EH (cell line): ENCODE data around the gene LRG1.

Source experiments
- DNase-seq: peaks from one replicate; pipeline ENCODE4 v3.0.0-alpha.2; 2015; ENCODE audit warnings: low read depth

The LRG1 gene

GRCh38 chr19:4508698-4509097 lies 31.1 kb downstream of the LRG1 start:
- no peak for DNase-seq

GRCh38 chr19:4507804-4508203 lies 32.0 kb downstream of the LRG1 start:
- DNase-seq, result no peak

- DNase-seq, result no peak
These were observed 32.7 kb downstream of the LRG1 start for GRCh38 chr19:4507150-4507452.

GRCh38 chr19:4506449-4507149 lies 33.2 kb downstream of the LRG1 start:
- DNase-seq, result peak; percentile 71

- DNase-seq, result no peak
These were observed 34.0 kb downstream of the LRG1 start for GRCh38 chr19:4505570-4506448.

- DNase-seq, result no peak
These were observed 34.8 kb downstream of the LRG1 start for GRCh38 chr19:4504891-4505569.

- no peak for DNase-seq
These were observed 35.5 kb downstream of the LRG1 start for GRCh38 chr19:4504297-4504701.

- no peak for DNase-seq
These were observed 36.0 kb downstream of the LRG1 start for GRCh38 chr19:4503825-4504170.

GRCh38 chr19:4503132-4503824 lies 36.6 kb downstream of the LRG1 start:
- DNase-seq, result no peak

- no peak for DNase-seq
These were observed 37.3 kb downstream of the LRG1 start for GRCh38 chr19:4502282-4503131.

GRCh38 chr19:4501691-4502090 lies 38.1 kb downstream of the LRG1 start:
- no peak for DNase-seq

GRCh38 chr19:4500841-4501591 lies 38.8 kb downstream of the LRG1 start:
- no peak for DNase-seq

GRCh38 chr19:4499855-4500254 lies 40.0 kb downstream of the LRG1 start:
- no peak for DNase-seq

GRCh38 chr19:4499318-4499717 lies 40.5 kb downstream of the LRG1 start:
- no peak for DNase-seq

GRCh38 chr19:4498694-4499093 lies 41.1 kb downstream of the LRG1 start:
- DNase-seq, result no peak

GRCh38 chr19:4497770-4498389 lies 42.0 kb downstream of the LRG1 start:
- DNase-seq, result no peak

GRCh38 chr19:4496304-4496703 lies 43.5 kb downstream of the LRG1 start:
- no peak for DNase-seq

- no peak for DNase-seq
These were observed 44.4 kb downstream of the LRG1 start for GRCh38 chr19:4495471-4495870.

GRCh38 chr19:4494691-4495064 lies 45.2 kb downstream of the LRG1 start:
- DNase-seq, result no peak

- DNase-seq, result no peak
These were observed 45.7 kb downstream of the LRG1 start for GRCh38 chr19:4493929-4494690.
